Cerebellar nuclear complex (tissue), 1 donor: ENCODE results near the gene RGS7.

Source experiments
- DNase-seq, 2 experiments: peaks; one replicate each; lab custom pipeline; 2025; lab: John Stamatoyannopoulos, UW

RGS7 gene

GRCh38 chr1:241079047-241079446, 278.0 kb downstream of the RGS7 start:
- DNase-seq, result no peak

- no peak for DNase-seq
Measured at GRCh38 chr1:241077386-241078147, 279.4 kb downstream of the RGS7 start.

GRCh38 chr1:241074507-241074906, 282.5 kb downstream of the RGS7 start:
- DNase-seq, result no peak

- DNase-seq, result no peak
Measured at GRCh38 chr1:241068359-241068758, 288.6 kb downstream of the RGS7 start.

GRCh38 chr1:241063276-241063675, 293.7 kb downstream of the RGS7 start:
- no peak for DNase-seq

- DNase-seq, result no peak
Measured at GRCh38 chr1:241061062-241061461, 295.9 kb downstream of the RGS7 start.

- DNase-seq, result no peak
Measured at GRCh38 chr1:241048622-241049021, 308.4 kb downstream of the RGS7 start.

GRCh38 chr1:241045659-241046058, 311.3 kb downstream of the RGS7 start:
- no peak for DNase-seq

GRCh38 chr1:241034203-241034936, 322.6 kb downstream of the RGS7 start:
- DNase-seq, result no peak

- DNase-seq, result no peak
Measured at GRCh38 chr1:241024834-241025233, 332.2 kb downstream of the RGS7 start.

- DNase-seq, result no peak
Measured at GRCh38 chr1:241022366-241022765, 334.6 kb downstream of the RGS7 start.

- no peak for DNase-seq
Measured at GRCh38 chr1:241020851-241021697, 335.9 kb downstream of the RGS7 start.

- DNase-seq, result no peak
Measured at GRCh38 chr1:241012708-241013340, 344.2 kb downstream of the RGS7 start.

- DNase-seq, result no peak
Measured at GRCh38 chr1:241007668-241008067, 349.3 kb downstream of the RGS7 start.

GRCh38 chr1:240999826-241000225, 357.2 kb downstream of the RGS7 start:
- no peak for DNase-seq

- no peak for DNase-seq
Measured at GRCh38 chr1:240998441-240999015, 358.5 kb downstream of the RGS7 start.

GRCh38 chr1:240998024-240998423, 359.0 kb downstream of the RGS7 start:
- DNase-seq, result no peak

GRCh38 chr1:240993004-240993403, 364.0 kb downstream of the RGS7 start:
- DNase-seq, result no peak

- DNase-seq, result no peak
Measured at GRCh38 chr1:240991230-240991629, 365.8 kb downstream of the RGS7 start.

GRCh38 chr1:240987928-240988327, 369.1 kb downstream of the RGS7 start:
- DNase-seq, result no peak

GRCh38 chr1:240985081-240985480, 371.9 kb downstream of the RGS7 start:
- DNase-seq, result no peak

- no peak for DNase-seq
Measured at GRCh38 chr1:240980342-240980741, 376.7 kb downstream of the RGS7 start.
